H1 (cell line): ENCODE data around the gene DENND2C. TPM values are rescaled to one million over a fixed set of nuclear protein-coding genes. Genes with fewer than 3 reads are reported as not detected.

Source experiments
- CTCF ChIA-PET: fragments of 300-600 bp; sonication (Branson Sonifier 250); formaldehyde crosslinking; loops from one replicate; lab custom pipeline; 2021; ENCODE audit not compliant: partially characterized antibody; lab: Charles Lee
- POLR2A ChIA-PET: fragments of 300-600 bp; sonication (Branson Sonifier 250); formaldehyde crosslinking; loops from one replicate; lab custom pipeline; 2021; ENCODE audit warnings: inconsistent platforms; ENCODE audit not compliant: partially characterized antibody; lab: Charles Lee
- DNase-seq, 2 experiments: peaks; one replicate each; pipeline versions ENCODE4 v3.0.0 to v3.0.0-alpha.2; 2010 to 2022; ENCODE audit warnings: low spot score in 2 of 2, low read depth in 1 of 2, mixed read lengths in 1 of 2
- FAIRE-seq: peaks from 2 replicates; lab custom pipeline; 2011; peaks lifted over from hg19 to GRCh38; lab: Jason Lieb, UNC
- H2AFZ ChIP-seq: 2 replicates; pipeline ENCODE4 v1.8.1; 2012; ENCODE audit warnings: low read length, inconsistent platforms
- H2AK5ac ChIP-seq: 2 replicates; pipeline ENCODE4 v1.6.1; 2013; ENCODE audit warnings: low read depth, low read length
- H2BK120ac ChIP-seq: replicated peaks from 2 replicates; pipeline ENCODE3; 2013; ENCODE audit warnings: low read depth, low read length, inconsistent platforms
- H2BK12ac ChIP-seq: 2 replicates; pipeline ENCODE4 v1.6.1; 2013; ENCODE audit warnings: low read depth, low read length
- H2BK15ac ChIP-seq: 2 replicates; pipeline ENCODE4 v1.6.1; 2013; ENCODE audit warnings: low read length
- H2BK20ac ChIP-seq: 2 replicates; pipeline ENCODE4 v1.6.1; 2013; ENCODE audit warnings: low read length
- H2BK5ac ChIP-seq: 2 replicates; pipeline ENCODE4 v1.6.1; 2013; ENCODE audit warnings: low read depth, low read length
- H3K14ac ChIP-seq: 2 replicates; pipeline ENCODE4 v1.6.1; 2013; ENCODE audit warnings: inconsistent platforms; ENCODE audit not compliant: insufficient read length
- H3K18ac ChIP-seq: 2 replicates; pipeline ENCODE4 v1.6.1; 2013; ENCODE audit warnings: low read length; ENCODE audit errors: extremely low read depth
- H3K23ac ChIP-seq: 2 replicates; pipeline ENCODE4 v1.6.1; 2013; ENCODE audit warnings: inconsistent platforms; ENCODE audit not compliant: insufficient read length
- H3K23me2 ChIP-seq: 2 replicates; pipeline ENCODE4 v1.6.1; 2013; ENCODE audit warnings: low read depth, low read length
- H3K27ac ChIP-seq: 2 replicates; pipeline ENCODE4 v1.6.1; 2011; ENCODE audit warnings: low read depth, low read length, inconsistent platforms
- H3K27me3 ChIP-seq, 4 experiments: replicated peaks in 1 of 4; 1 replicate in 1 of 4; 2 replicates in 3 of 4; pipeline versions ENCODE4 v1.6.1 to v1.8.1; 2011 to 2013; ENCODE audit warnings: low read length in 3 of 4, mild to moderate bottlenecking in 3 of 4, inconsistent platforms in 2 of 4, mixed read lengths in 2 of 4, moderate library complexity in 1 of 4; ENCODE audit not compliant: control insufficient read depth in 3 of 4, insufficient read depth in 3 of 4; ENCODE audit errors: extremely low read depth in 1 of 4
- H3K36me3 ChIP-seq, 4 experiments: 2 replicates each; pipeline versions ENCODE4 v1.6.1 to v1.8.1; 2011 to 2013; ENCODE audit warnings: mild to moderate bottlenecking in 4 of 4, low read length in 3 of 4, moderate library complexity in 2 of 4, control low read depth in 1 of 4, inconsistent platforms in 1 of 4; ENCODE audit not compliant: insufficient read depth in 4 of 4, control insufficient read depth in 2 of 4
- H3K4ac ChIP-seq: replicated peaks from 2 replicates; pipeline ENCODE3; 2013; ENCODE audit warnings: low read length, low read depth, mixed read lengths, inconsistent platforms; ENCODE audit not compliant: insufficient read length
- H3K4me1 ChIP-seq, 4 experiments: replicated peaks in 1 of 4; 1 replicate in 1 of 4; 2 replicates in 3 of 4; pipeline versions ENCODE4 v1.6.1 to v1.8.1; 2011 to 2013; ENCODE audit warnings: low read length in 3 of 4, inconsistent platforms in 2 of 4, mixed read lengths in 1 of 4; ENCODE audit not compliant: insufficient read depth in 4 of 4, control insufficient read depth in 3 of 4
- H3K4me2 ChIP-seq, 2 experiments: 2 replicates each; pipeline versions ENCODE4 v1.6.1 to v1.8.1; 2011 to 2013; ENCODE audit warnings: low read depth in 2 of 2, low read length in 2 of 2, control low read depth in 1 of 2, inconsistent platforms in 1 of 2, mild to moderate bottlenecking in 1 of 2; ENCODE audit not compliant: insufficient read depth in 1 of 2
- H3K4me3 ChIP-seq, 4 experiments: fragments of 200-600, 300-600 bp in 1 of 4; sonication (generic), shearing (Covaris generic), sonication (Bioruptor Twin) in 1 of 4; 2 replicates each; pipeline versions ENCODE4 v1.5.1 to v1.8.1; 2011 to 2016; ENCODE audit warnings: low read length in 4 of 4, low read depth in 3 of 4, control low read depth in 2 of 4, inconsistent platforms in 2 of 4, mild to moderate bottlenecking in 2 of 4, mixed read lengths in 1 of 4, moderate library complexity in 1 of 4; ENCODE audit not compliant: insufficient read depth in 2 of 4; ENCODE audit errors: extremely low read depth in 1 of 4
- H3K56ac ChIP-seq: replicated peaks from 2 replicates; pipeline ENCODE3; 2013; ENCODE audit warnings: low read depth, mild to moderate bottlenecking, mixed read lengths, low read length, inconsistent platforms; ENCODE audit not compliant: insufficient read length
- H3K79me1 ChIP-seq: 2 replicates; pipeline ENCODE4 v1.6.1; 2013; ENCODE audit warnings: low read depth, low read length, control low read depth
- H3K79me2 ChIP-seq, 2 experiments: 2 replicates each; pipeline versions ENCODE4 v1.6.1 to v1.8.1; 2012 to 2013; ENCODE audit warnings: low read length in 2 of 2, mild to moderate bottlenecking in 2 of 2, inconsistent platforms in 1 of 2; ENCODE audit not compliant: insufficient read depth in 2 of 2, control insufficient read depth in 1 of 2
- H3K9ac ChIP-seq, 4 experiments: replicated peaks in 1 of 4; 1 replicate in 1 of 4; 2 replicates in 3 of 4; pipeline versions ENCODE4 v1.6.1 to v1.8.1; 2011 to 2013; ENCODE audit warnings: low read depth in 3 of 4, low read length in 3 of 4, control low read depth in 2 of 4, mild to moderate bottlenecking in 2 of 4, moderate library complexity in 2 of 4, inconsistent platforms in 1 of 4; ENCODE audit errors: extremely low read depth in 1 of 4
- H3K9me3 ChIP-seq, 2 experiments: 2 replicates each; pipeline versions ENCODE4 v1.6.1 to v1.8.1; 2012 to 2013; ENCODE audit warnings: mild to moderate bottlenecking in 2 of 2, moderate library complexity in 2 of 2, control low read depth in 1 of 2, inconsistent platforms in 1 of 2, low read depth in 1 of 2, low read length in 1 of 2, mixed read lengths in 1 of 2; ENCODE audit not compliant: insufficient read depth in 2 of 2
- H4K20me1 ChIP-seq, 2 experiments: replicated peaks in 1 of 2; 2 replicates each; pipeline versions ENCODE3 to v1.8.1; 2011 to 2013; ENCODE audit warnings: inconsistent platforms in 2 of 2, low read length in 2 of 2, mild to moderate bottlenecking in 1 of 2; ENCODE audit not compliant: insufficient read depth in 2 of 2, control insufficient read depth in 1 of 2
- H4K5ac ChIP-seq: 2 replicates; pipeline ENCODE4 v1.6.1; 2013; ENCODE audit warnings: low read length, low read depth, mixed read lengths, inconsistent platforms; ENCODE audit not compliant: insufficient read length
- H4K8ac ChIP-seq: 2 replicates; pipeline ENCODE4 v1.8.0; 2013; ENCODE audit warnings: mild to moderate bottlenecking, moderate library complexity, low read length, inconsistent platforms; ENCODE audit not compliant: insufficient read depth; ENCODE audit errors: extremely low read depth
- H4K91ac ChIP-seq: replicated peaks from 2 replicates; pipeline ENCODE3; 2013; ENCODE audit warnings: low read length, mixed read lengths, inconsistent platforms; ENCODE audit not compliant: insufficient read length
- BACH1 ChIP-seq: IDR thresholded peaks from 2 replicates; pipeline ENCODE4 v1.6.1; 2012; ENCODE audit warnings: low read length, improper control_type of control experiment
- CHD2 ChIP-seq: IDR thresholded peaks from 2 replicates; pipeline ENCODE4 v1.6.1; 2012; ENCODE audit warnings: low read length, improper control_type of control experiment
- HDAC6 ChIP-seq: IDR thresholded peaks from one replicate; pipeline ENCODE4 v1.7.1; 2012; ENCODE audit warnings: low read depth, mild to moderate bottlenecking, inconsistent platforms, low read length, moderate library complexity
- MAX ChIP-seq: IDR thresholded peaks from 2 replicates; pipeline ENCODE4 v1.6.1; 2012; ENCODE audit warnings: inconsistent platforms
- POLR2A ChIP-seq, 2 experiments: IDR thresholded peaks; 1 replicate in 1 of 2; 2 replicates in 1 of 2; pipeline ENCODE4 v1.6.1; 2011; ENCODE audit warnings: low read depth in 2 of 2, low read length in 2 of 2, mild to moderate bottlenecking in 2 of 2; ENCODE audit errors: control extremely low read depth in 1 of 2
- RAD21 ChIP-seq, 2 experiments: IDR thresholded peaks in 1 of 2; conservative IDR thresholded peaks in 1 of 2; 2 replicates each; pipeline ENCODE4 v1.6.1; 2011; ENCODE audit warnings: low read depth in 2 of 2, low read length in 2 of 2, improper control_type of control experiment in 1 of 2, inconsistent platforms in 1 of 2, mild to moderate bottlenecking in 1 of 2, moderate library complexity in 1 of 2
- SAP30 ChIP-seq: fragments of 300-600 bp; sonication (generic); IDR thresholded peaks from 2 replicates; pipeline ENCODE4 v1.7.1; 2012; ENCODE audit warnings: low read length, moderate library complexity, mild to moderate bottlenecking, inconsistent platforms; ENCODE audit not compliant: insufficient read depth, insufficient replicate concordance
- SUZ12 ChIP-seq: fragments of 200-600 bp; sonication (generic); IDR thresholded peaks from 2 replicates; pipeline ENCODE4 v1.6.1; 2012; ENCODE audit warnings: mild to moderate bottlenecking, inconsistent platforms, low read length, moderate library complexity, mixed read lengths
- WGBS, 2 experiments: shearing (Covaris generic) in 1 of 2; methylation state at CpG; one replicate each; pipeline versions ENCODE4 v1.1.6 to v1.1.7; 2013 to 2015; ENCODE audit warnings: low lambda C conversion rate in 2 of 2, mixed read lengths in 2 of 2, inconsistent platforms in 1 of 2, low coverage in 1 of 2, missing lambda C conversion rate in 1 of 2; ENCODE audit not compliant: insufficient replicate concordance in 2 of 2, insufficient coverage in 1 of 2, insufficient read length in 1 of 2; ENCODE audit errors: extremely low coverage in 1 of 2, missing lambda C conversion rate in 1 of 2; 5-methylcytosine and 5-hydroxymethylcytosine counted together
- polyA plus RNA-seq, 7 experiments: library from polyadenylated mRNA; depleted of rRNA in 3 of 7; stranded (reverse) in 5 of 7; unstranded in 2 of 7; fragments of >200 nt in 5 of 7; fragments of 200-250 nt in 2 of 7; gene quantifications; 1 replicate in 5 of 7; 2 replicates in 1 of 7; 4 replicates in 1 of 7; pipeline versions ENCODE4 v1.2.1 to v1.2.3, GENCODE V29; 2011 to 2013; ENCODE audit warnings: missing spikeins in 2 of 7, mixed read lengths in 2 of 7
- total RNA-seq: library from RNA; stranded (reverse); fragmentation: NEBNext Ultra II Directional; extraction: Animal tissue kit (Norgen Biotek cat#: 25700); gene quantifications from 2 replicates; pipeline ENCODE4 v1.2.1, GENCODE V29; 2021

Gene DENND2C
- total and polyA plus RNA-seq, 2 of the 8 experiments (the other 6 are each of a cell fraction or from before 2014, with no cell fraction given), result 1.8 to 5.5 TPM

- no peak overlapping the region for H3K18ac ChIP-seq
- H2AFZ ChIP-seq, result no peak overlapping the region
- H3K23me2 ChIP-seq, result no peaks in the 10 kb centered on the region
- H3K27me3 ChIP-seq, result no peaks in the 10 kb centered on the region
- no peak overlapping the region for H2AK5ac ChIP-seq
- H4K5ac ChIP-seq, result no peak overlapping the region
- H3K4ac ChIP-seq, result no peak overlapping the region
- no peaks in the 10 kb centered on the region for H3K9me3 ChIP-seq
- H3K79me2 ChIP-seq, result no peaks in the 10 kb centered on the region
- no peaks in the 10 kb centered on the region for H3K36me3 ChIP-seq
- no peak overlapping the region for H3K27ac ChIP-seq
- no peak overlapping the region for H3K4me3 ChIP-seq
- H3K9ac ChIP-seq, result no peak overlapping the region
- no peaks in the 10 kb centered on the region for H3K4me1 ChIP-seq
- FAIRE-seq (no peak), DNase-seq (no peak)
- CTCF ChIA-PET, result interaction anchor here (1.0 to 1.8 kb wide), 4 partner anchors 28 to 207 kb away, joined by 3 to 5 read pairs (median 4); no protein-coding TSS in a partner anchor
- H2BK20ac ChIP-seq, result no peak overlapping the region
- TF ChIP-seq MAX, result no peak
- TF ChIP-seq BACH1, result no peak
- no peak for TF ChIP-seq HDAC6
- TF ChIP-seq CHD2, result no peak
- TF ChIP-seq SAP30, result no peak
- TF ChIP-seq POLR2A (IDR thresholded peaks at IDR 0.05; ENCODE audit: control extremely low read depth in 1 of 2, low read depth in 2 of 2, low read length in 2 of 2), result no peak
- no peak for TF ChIP-seq SUZ12
- TF ChIP-seq RAD21 (IDR thresholded peaks at IDR 0.05 in 1 of 2, conservative IDR thresholded peaks at IDR 0.05 in 1 of 2; ENCODE audit: low read depth in 2 of 2, low read length in 2 of 2), result no peak
- no peaks in the 10 kb centered on the region for H3K79me1 ChIP-seq
- H2BK5ac ChIP-seq, result no peak overlapping the region
- no peaks in the 10 kb centered on the region for H4K20me1 ChIP-seq
- 87% methylated on average over 2 of the region's 2 CpGs; no CpG with 5 or more reads in 1 of the 2 experiments for WGBS, 2 experiments
- H2BK15ac ChIP-seq, result no peak overlapping the region
- POLR2A ChIA-PET, result no interaction called here
- H2BK12ac ChIP-seq, result no peak overlapping the region
- H3K14ac ChIP-seq, result no peak overlapping the region
- no peak overlapping the region for H3K4me2 ChIP-seq
- no peak overlapping the region for H3K23ac ChIP-seq
- no peak overlapping the region for H4K8ac ChIP-seq
- H3K56ac ChIP-seq, result no peak overlapping the region
- H2BK120ac ChIP-seq, result no peak overlapping the region
- H4K91ac ChIP-seq, result no peak overlapping the region
These were observed 115.3 kb downstream of the DENND2C start for GRCh38 chr1:114554577-114554976.
